ENCODE measurements around the gene BCR.

Gene BCR

DNA sequence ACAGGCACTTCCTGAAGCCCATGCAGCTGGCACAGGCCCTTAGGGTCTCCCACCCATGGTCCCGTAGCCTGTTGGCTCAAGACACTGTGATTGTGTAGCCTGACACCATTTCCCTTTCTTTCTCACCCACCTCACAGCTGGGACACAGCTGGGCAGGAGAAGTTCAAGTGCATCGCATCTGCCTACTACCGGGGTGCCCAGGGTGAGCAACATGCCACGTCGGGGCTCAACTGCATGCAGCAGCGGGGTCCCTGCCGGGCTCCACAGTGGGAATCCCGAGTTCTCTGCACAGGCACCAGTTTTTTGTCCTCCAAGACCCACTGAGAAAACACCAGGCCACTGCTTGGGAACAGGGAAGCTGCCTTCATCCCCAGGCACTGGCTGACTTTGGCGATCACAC is 24.5 kb upstream of the BCR start:
- WGBS (ENCODE audit: extremely low coverage, insufficient coverage, insufficient read length) = no CpG with 5 or more reads among the region's 9 CpGs
- Histone ChIP-seq H4K12ac (ENCODE audit: low read depth, low read length) (no peak overlapping the region), H3K79me2 (ENCODE audit: control insufficient read depth, insufficient read depth, low read length, poor library complexity) (peaks cover 2% of the 10 kb centered on the region)

DNA sequence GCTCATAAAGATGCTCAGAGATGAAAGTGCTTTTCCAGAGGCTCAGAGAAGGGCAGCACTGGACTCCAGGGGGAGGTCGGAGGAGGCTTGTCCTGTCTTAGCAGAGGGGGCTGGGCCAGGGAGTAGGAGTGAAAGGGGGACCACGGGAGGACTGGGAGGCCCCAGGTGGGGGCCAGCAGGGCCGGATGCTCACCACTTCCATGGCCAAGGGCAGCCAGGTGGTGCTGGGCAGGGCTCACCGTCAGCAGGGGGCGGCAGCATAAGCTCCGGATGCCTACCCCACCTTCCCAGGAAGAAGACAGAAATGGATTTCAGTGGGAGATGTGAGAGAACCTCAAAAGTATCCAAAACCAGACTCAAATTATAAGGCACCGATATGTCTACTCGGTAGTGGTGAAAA is 24.0 kb upstream of the BCR start:
- Histone ChIP-seq H3K18ac (ENCODE audit: low read length) (no peak overlapping the region), H3K79me2 (ENCODE audit: control insufficient read depth, insufficient read depth, low read length, poor library complexity) (peaks cover 2% of the 10 kb centered on the region), H3K23ac (ENCODE audit: low read length) (no peak overlapping the region), H3K9ac (ENCODE audit: low read length) (no peak overlapping the region), H4K91ac (ENCODE audit: low read depth, low read length) (peak overlapping the region; percentile 30), H3K4me1 (ENCODE audit: control insufficient read depth in 1 of 2, insufficient read depth in 2 of 2, low read length in 2 of 2) (peaks cover 16 to 18% of the 10 kb centered on the region in 2 experiments), H3K79me1 (ENCODE audit: low read length) (peaks cover 4% of the 10 kb centered on the region), H2AFZ (ENCODE audit: insufficient read depth, low read length, poor library complexity) (no peak overlapping the region), H2BK120ac (ENCODE audit: insufficient read depth, low read length, poor library complexity) (no peak overlapping the region), H4K12ac (ENCODE audit: low read depth, low read length) (no peak overlapping the region), H2AK5ac (ENCODE audit: low read length) (no peak overlapping the region), H3K36me3 (ENCODE audit: control insufficient read depth in 1 of 2, insufficient read depth in 2 of 2, low read length in 2 of 2) (no peaks in the 10 kb centered on the region), H2BK12ac (ENCODE audit: low read length) (no peak overlapping the region), H3K14ac (ENCODE audit: low read length) (no peak overlapping the region), H2BK5ac (ENCODE audit: low read depth, low read length, poor library complexity) (no peak overlapping the region), H3K4ac (ENCODE audit: low read depth, low read length) (no peak overlapping the region), H3K4me3 (ENCODE audit: low read depth, low read length) (no peak overlapping the region), H3K27me3 (ENCODE audit: insufficient read depth, low read length) (no peaks in the 10 kb centered on the region), H3K27ac (ENCODE audit: low read depth, low read length) (no peak overlapping the region), H3K9me3 (ENCODE audit: insufficient read depth, low read depth, low read length) (peaks cover 2% of the 10 kb centered on the region), H4K8ac (ENCODE audit: low read depth, low read length) (no peak overlapping the region), H3K4me2 (ENCODE audit: low read length) (no peak overlapping the region)
- DNase-seq = no peak
- no CpG with 5 or more reads among the region's 8 CpGs for WGBS (ENCODE audit: extremely low coverage, insufficient coverage, insufficient read length)

More for the DNA sequence above, 24.5 kb upstream of the BCR start:
- no peak overlapping the region for H2BK5ac ChIP-seq (ENCODE audit: low read depth, low read length, poor library complexity)
- no peak for DNase-seq
- H3K9me3 ChIP-seq (ENCODE audit: insufficient read depth, low read depth, low read length) = peaks cover 2% of the 10 kb centered on the region
- no peak overlapping the region for H3K14ac ChIP-seq (ENCODE audit: low read length)
- H3K18ac ChIP-seq (ENCODE audit: low read length) = no peak overlapping the region
- H3K4ac ChIP-seq (ENCODE audit: low read depth, low read length) = no peak overlapping the region
- H2AK5ac ChIP-seq (ENCODE audit: low read length) = no peak overlapping the region
- no peak overlapping the region for H2BK120ac ChIP-seq (ENCODE audit: insufficient read depth, low read length, poor library complexity)
- no peak overlapping the region for H4K91ac ChIP-seq (ENCODE audit: low read depth, low read length)
- no peak overlapping the region for H3K9ac ChIP-seq (ENCODE audit: low read length)
- H3K23ac ChIP-seq (ENCODE audit: low read length) = no peak overlapping the region
- no peak overlapping the region for H3K4me2 ChIP-seq (ENCODE audit: low read length)
- peaks cover 16 to 18% of the 10 kb centered on the region in 2 experiments for H3K4me1 ChIP-seq (ENCODE audit: control insufficient read depth in 1 of 2, insufficient read depth in 2 of 2, low read length in 2 of 2)
- H4K8ac ChIP-seq (ENCODE audit: low read depth, low read length) = no peak overlapping the region
- no peak overlapping the region for H2BK12ac ChIP-seq (ENCODE audit: low read length)
- H3K27ac ChIP-seq (ENCODE audit: low read depth, low read length) = no peak overlapping the region
- no peak overlapping the region for H3K4me3 ChIP-seq (ENCODE audit: low read depth, low read length)
- H3K27me3 ChIP-seq (ENCODE audit: insufficient read depth, low read length) = no peaks in the 10 kb centered on the region
- H3K36me3 ChIP-seq (ENCODE audit: control insufficient read depth in 1 of 2, insufficient read depth in 2 of 2, low read length in 2 of 2) = no peaks in the 10 kb centered on the region
- no peak overlapping the region for H2AFZ ChIP-seq (ENCODE audit: insufficient read depth, low read length, poor library complexity)
- H3K79me1 ChIP-seq (ENCODE audit: low read length) = peaks cover 4% of the 10 kb centered on the region

DNA sequence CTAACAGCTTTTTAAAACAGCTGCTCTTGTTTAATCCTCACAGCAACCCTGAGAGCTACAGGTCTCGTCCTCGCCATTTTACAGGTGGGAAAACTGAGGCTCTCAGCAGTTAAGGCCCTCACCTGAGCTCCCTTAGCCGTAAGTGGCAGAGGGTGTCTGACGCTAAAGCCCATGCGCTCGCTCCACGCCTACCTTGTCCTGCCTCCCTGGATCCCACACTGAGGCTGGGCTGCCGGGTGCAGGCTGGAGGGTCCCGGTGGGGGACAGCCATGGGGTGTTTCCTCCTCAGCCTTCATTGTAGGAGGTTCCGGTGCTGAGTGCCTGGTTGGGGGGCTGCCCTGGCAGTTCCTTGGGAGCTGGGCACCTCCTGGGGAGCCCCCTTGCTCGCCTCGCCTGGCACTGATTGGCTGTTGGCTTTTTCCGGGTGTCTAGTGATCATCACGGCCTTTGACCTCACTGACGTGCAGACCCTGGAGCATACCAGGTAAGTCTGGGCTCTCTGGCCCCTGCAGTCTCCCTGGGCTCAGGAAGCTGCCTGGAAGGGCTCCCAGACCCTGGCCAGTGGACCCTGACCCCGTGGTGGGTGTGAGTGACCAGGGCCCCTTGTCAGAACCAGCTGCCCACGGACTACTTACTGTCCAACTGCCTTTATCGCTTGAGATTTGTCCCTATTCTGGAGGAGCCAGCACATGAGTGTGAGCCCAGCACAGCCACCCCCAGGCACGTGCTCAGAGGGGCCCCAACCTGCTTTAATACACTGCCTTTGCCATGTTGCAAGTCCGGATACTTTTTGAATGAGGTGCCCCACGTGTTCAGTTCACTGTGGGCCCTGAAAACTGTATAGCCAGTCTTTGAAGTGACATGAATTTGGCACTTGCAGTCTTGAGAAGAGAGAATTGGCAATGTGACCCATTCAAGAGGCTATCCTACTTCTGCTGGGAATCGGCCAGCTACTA is 22.5 kb upstream of the BCR start:
- Histone ChIP-seq H3K14ac (ENCODE audit: low read length) (peak overlapping the region; percentile 24), H3K27me3 (ENCODE audit: insufficient read depth, low read length) (no peaks in the 10 kb centered on the region), H2BK120ac (ENCODE audit: insufficient read depth, low read length, poor library complexity) (peak overlapping the region; percentile 40), H2BK5ac (ENCODE audit: low read depth, low read length, poor library complexity) (no peak overlapping the region), H3K36me3 (ENCODE audit: control insufficient read depth in 1 of 2, insufficient read depth in 2 of 2, low read length in 2 of 2) (no peaks in the 10 kb centered on the region), H3K4ac (ENCODE audit: low read depth, low read length) (no peak overlapping the region), H2AK5ac (ENCODE audit: low read length) (peak overlapping the region; percentile 18), H2BK12ac (ENCODE audit: low read length) (peak overlapping the region; percentile 8), H3K27ac (ENCODE audit: low read depth, low read length) (no peak overlapping the region), H3K79me1 (ENCODE audit: low read length) (peaks cover 4% of the 10 kb centered on the region), H3K4me3 (ENCODE audit: low read depth, low read length) (no peak overlapping the region), H3K23ac (ENCODE audit: low read length) (no peak overlapping the region), H3K9me3 (ENCODE audit: insufficient read depth, low read depth, low read length) (peaks cover 2% of the 10 kb centered on the region), H3K18ac (ENCODE audit: low read length) (peak overlapping the region; percentile 3), H4K8ac (ENCODE audit: low read depth, low read length) (no peak overlapping the region), H4K91ac (ENCODE audit: low read depth, low read length) (peak overlapping the region; percentile 58), H3K79me2 (ENCODE audit: control insufficient read depth, insufficient read depth, low read length, poor library complexity) (peaks cover 2% of the 10 kb centered on the region), H3K4me2 (ENCODE audit: low read length) (no peak overlapping the region), H4K12ac (ENCODE audit: low read depth, low read length) (no peak overlapping the region), H3K9ac (ENCODE audit: low read length) (no peak overlapping the region), H2AFZ (ENCODE audit: insufficient read depth, low read length, poor library complexity) (no peak overlapping the region), H3K4me1 (ENCODE audit: control insufficient read depth in 1 of 2, insufficient read depth in 2 of 2, low read length in 2 of 2) (peaks cover 10 to 14% of the 10 kb centered on the region in 2 experiments)
- no peak for DNase-seq
- WGBS (ENCODE audit: extremely low coverage, insufficient coverage, insufficient read length) = no CpG with 5 or more reads among the region's 22 CpGs

DNA sequence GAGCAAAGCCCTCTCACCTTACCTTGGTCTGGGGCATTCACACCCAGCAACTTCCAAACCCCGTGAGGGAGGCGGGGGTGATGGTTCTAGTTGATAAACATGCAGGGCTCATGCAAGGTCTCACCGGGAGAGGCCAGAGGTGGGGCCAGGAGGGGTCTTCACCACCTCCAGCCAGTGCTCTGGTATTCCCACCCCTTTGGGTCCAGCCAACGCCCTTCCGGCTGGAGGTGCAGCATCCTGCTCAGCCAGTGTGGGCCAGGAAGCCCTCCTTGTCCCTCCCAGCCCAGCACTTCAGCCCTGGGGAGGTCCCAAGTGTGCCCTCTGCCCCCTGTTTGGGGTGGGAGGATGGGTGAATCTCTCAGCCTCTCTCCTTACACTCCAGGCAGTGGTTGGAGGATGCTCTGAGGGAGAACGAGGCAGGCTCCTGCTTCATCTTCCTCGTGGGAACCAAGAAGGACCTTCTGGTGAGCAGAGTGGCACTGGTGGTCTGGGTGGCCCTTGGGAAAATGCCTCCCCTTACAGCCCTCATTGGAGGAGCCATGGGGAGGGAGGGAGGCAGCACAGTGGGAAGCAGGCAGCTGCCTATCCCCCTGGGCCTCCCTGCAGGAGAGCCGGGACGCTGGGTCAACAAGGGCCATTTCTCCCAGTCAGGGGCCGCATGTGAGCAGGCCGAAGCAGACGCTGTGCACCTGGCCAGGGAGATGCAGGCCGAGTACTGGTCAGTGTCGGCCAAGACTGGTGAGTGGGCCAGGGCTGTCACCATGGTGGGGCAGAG is 21.6 kb upstream of the BCR start:
- WGBS (ENCODE audit: extremely low coverage, insufficient coverage, insufficient read length) = no CpG with 5 or more reads among the region's 14 CpGs
- H3K79me1 ChIP-seq (ENCODE audit: low read length) = peaks cover 4% of the 10 kb centered on the region
- no peak overlapping the region for H2AFZ ChIP-seq (ENCODE audit: insufficient read depth, low read length, poor library complexity)

More for the DNA sequence above, 21.6 kb upstream of the BCR start:
- Histone ChIP-seq H4K8ac (ENCODE audit: low read depth, low read length) (no peak overlapping the region), H4K12ac (ENCODE audit: low read depth, low read length) (no peak overlapping the region), H2BK12ac (ENCODE audit: low read length) (no peak overlapping the region), H3K36me3 (ENCODE audit: control insufficient read depth in 1 of 2, insufficient read depth in 2 of 2, low read length in 2 of 2) (no peaks in the 10 kb centered on the region), H3K9ac (ENCODE audit: low read length) (no peak overlapping the region), H2BK120ac (ENCODE audit: insufficient read depth, low read length, poor library complexity) (no peak overlapping the region), H3K27me3 (ENCODE audit: insufficient read depth, low read length) (no peaks in the 10 kb centered on the region), H3K4me3 (ENCODE audit: low read depth, low read length) (no peak overlapping the region), H3K4ac (ENCODE audit: low read depth, low read length) (no peak overlapping the region), H3K14ac (ENCODE audit: low read length) (no peak overlapping the region), H3K4me2 (ENCODE audit: low read length) (no peak overlapping the region), H3K27ac (ENCODE audit: low read depth, low read length) (no peak overlapping the region), H3K79me2 (ENCODE audit: control insufficient read depth, insufficient read depth, low read length, poor library complexity) (peaks cover 2% of the 10 kb centered on the region), H3K9me3 (ENCODE audit: insufficient read depth, low read depth, low read length) (peaks cover 2% of the 10 kb centered on the region), H2BK5ac (ENCODE audit: low read depth, low read length, poor library complexity) (no peak overlapping the region), H3K18ac (ENCODE audit: low read length) (no peak overlapping the region), H3K23ac (ENCODE audit: low read length) (no peak overlapping the region), H4K91ac (ENCODE audit: low read depth, low read length) (no peak overlapping the region), H3K4me1 (ENCODE audit: control insufficient read depth in 1 of 2, insufficient read depth in 2 of 2, low read length in 2 of 2) (peaks cover 10 to 13% of the 10 kb centered on the region in 2 experiments), H2AK5ac (ENCODE audit: low read length) (no peak overlapping the region)
- DNase-seq = no peak

Measured in trophoblast cell (in vitro differentiated cells and primary cell).